Activated naive CD8-positive, alpha-beta T cell treated with anti-CD3 and anti-CD28 coated beads, Interleukin-2, amount 50 U/mL, for 24 hours (primary cell): ENCODE results near the gene DNAJB4.
"Not testable (repeated sequence)": the region's sequence is repeated elsewhere in the genome, so short reads cannot be mapped to it uniquely, and the experiment has no call there.

Experiments used
- ATAC-seq: fragments of 150-1000 bp; cut with Tn5 transposase; one replicate; pipeline ENCODE4 v1.10.0; 2021
- DNase-seq: peaks from one replicate; pipeline ENCODE4 v3.0.0; 2021
- H3K27ac Mint-ChIP-seq: one replicate; pipeline ENCODE4 v1.8.0; 2021; ENCODE audit warnings: mild to moderate bottlenecking, mixed read lengths
- H3K27me3 Mint-ChIP-seq: one replicate; pipeline ENCODE4 v1.8.0; 2021; ENCODE audit warnings: mixed read lengths
- H3K36me3 Mint-ChIP-seq: one replicate; pipeline ENCODE4 v1.8.0; 2021; ENCODE audit warnings: low read depth, mixed read lengths
- H3K4me1 Mint-ChIP-seq: one replicate; pipeline ENCODE4 v1.8.0; 2021; ENCODE audit warnings: mixed read lengths
- H3K4me3 Mint-ChIP-seq: one replicate; pipeline ENCODE4 v1.8.0; 2021; ENCODE audit warnings: mild to moderate bottlenecking, moderate library complexity, mixed read lengths
- H3K9me3 Mint-ChIP-seq: one replicate; pipeline ENCODE4 v1.8.0; 2021; ENCODE audit warnings: mixed read lengths

Gene DNAJB4

DNA sequence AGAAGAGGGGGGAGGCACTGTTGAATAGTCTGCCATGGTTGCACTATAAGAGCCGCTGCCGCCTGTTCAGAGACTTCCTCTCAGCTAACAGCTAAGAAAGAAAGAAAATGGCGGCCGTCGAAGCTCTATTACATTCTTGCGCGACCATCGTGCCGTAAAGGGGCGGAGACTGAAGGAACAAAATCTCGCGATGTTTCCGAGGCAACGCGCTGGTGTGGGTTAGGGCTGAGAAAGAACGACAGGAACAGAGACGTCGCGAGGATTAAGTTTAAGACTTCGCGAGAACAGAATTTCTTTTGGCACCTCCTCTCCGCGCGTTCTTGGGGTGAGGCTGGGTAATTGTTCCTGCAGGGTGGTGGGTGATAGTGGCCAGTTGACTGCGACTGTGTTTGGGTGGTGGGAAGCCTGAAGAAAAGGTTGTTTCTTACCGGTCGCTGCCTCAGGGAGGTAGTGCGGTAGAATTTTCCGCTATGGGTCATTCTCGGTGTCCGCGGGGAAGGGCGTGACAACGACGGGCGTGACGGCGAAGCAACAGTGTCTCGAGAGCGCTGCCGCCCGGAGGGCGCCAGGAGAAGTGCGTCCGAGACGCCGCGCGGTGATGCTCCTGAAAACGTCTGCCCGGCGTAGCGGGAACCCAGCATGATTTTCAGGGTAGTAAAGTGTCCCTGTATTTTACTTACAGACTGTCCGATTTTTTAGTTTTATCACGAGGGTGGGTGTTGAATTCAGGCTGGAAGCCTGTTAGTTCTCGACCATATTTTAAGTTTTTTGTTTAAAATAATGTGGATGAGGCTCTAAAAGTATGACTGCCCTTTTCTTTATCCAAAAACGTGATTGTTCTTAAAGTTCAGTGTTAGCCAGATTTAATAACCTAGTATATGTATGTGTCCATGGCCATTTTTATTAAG is 25.5 kb upstream of the DNAJB4 start, which contains the start of gene FUBP1:
FUBP1 (minus strand) TSS at position 104 of the 908 bp plus-strand sequence; CDS start at position 36, 68 bp downstream.
- Mint-ChIP-seq H3K4me3 (no peak within 1 kb of the TSS), H3K36me3 (peaks cover 29% of the 10 kb centered on the region), H3K27me3 (no peaks in the 10 kb centered on the region), H3K4me1 (peaks cover 62% of the 10 kb centered on the region), H3K27ac (no peak within 1 kb of the TSS), H3K9me3 (no peaks in the 10 kb centered on the region)
- ATAC-seq (peak; percentile 79), DNase-seq (peak; percentile 92)

GRCh38 chr1:77983352-77983996 is 21.3 kb upstream of the DNAJB4 start:
- not testable (repeated sequence) for H3K9me3 Mint-ChIP-seq, H3K27me3 Mint-ChIP-seq, H3K4me3 Mint-ChIP-seq, DNase-seq, ATAC-seq
- H3K4me1 Mint-ChIP-seq = peaks cover 70% of the 10 kb centered on the region
- peak overlapping the region; percentile 61 for H3K27ac Mint-ChIP-seq
- peaks cover 24% of the 10 kb centered on the region for H3K36me3 Mint-ChIP-seq

DNA sequence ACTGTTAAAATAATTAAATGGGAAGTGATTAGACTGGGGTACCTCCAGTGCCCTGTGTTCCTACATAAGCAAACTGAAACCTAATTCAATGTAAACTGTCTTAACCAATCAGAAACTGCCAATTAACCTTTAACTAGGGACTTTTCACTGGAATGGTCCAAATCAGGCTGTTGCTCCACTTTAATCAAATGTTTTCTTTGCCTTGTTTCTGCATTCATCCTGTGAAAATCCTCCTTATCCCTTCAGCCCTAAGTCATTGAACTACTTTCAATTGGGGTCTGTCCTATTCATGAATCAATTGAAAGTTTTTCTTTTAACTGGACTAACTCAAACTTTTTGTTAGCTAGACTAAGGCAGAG is 20.8 kb upstream of the DNAJB4 start:
- peak overlapping the region; percentile 61 for H3K27ac Mint-ChIP-seq
- no peak overlapping the region for H3K4me3 Mint-ChIP-seq
- DNase-seq = no peak
- H3K4me1 Mint-ChIP-seq = peaks cover 70% of the 10 kb centered on the region
- H3K36me3 Mint-ChIP-seq = peaks cover 25% of the 10 kb centered on the region
- ATAC-seq = no peak
- no peaks in the 10 kb centered on the region for H3K9me3 Mint-ChIP-seq
- H3K27me3 Mint-ChIP-seq = no peaks in the 10 kb centered on the region

GRCh38 chr1:77984629-77985028 is 20.1 kb upstream of the DNAJB4 start:
- DNase-seq = no peak
- no peak for ATAC-seq
- H3K27ac Mint-ChIP-seq = peak overlapping the region; percentile 61
- no peaks in the 10 kb centered on the region for H3K27me3 Mint-ChIP-seq
- H3K4me1 Mint-ChIP-seq = peaks cover 72% of the 10 kb centered on the region
- H3K36me3 Mint-ChIP-seq = peaks cover 27% of the 10 kb centered on the region
- no peak overlapping the region for H3K4me3 Mint-ChIP-seq
- H3K9me3 Mint-ChIP-seq = no peaks in the 10 kb centered on the region

DNA sequence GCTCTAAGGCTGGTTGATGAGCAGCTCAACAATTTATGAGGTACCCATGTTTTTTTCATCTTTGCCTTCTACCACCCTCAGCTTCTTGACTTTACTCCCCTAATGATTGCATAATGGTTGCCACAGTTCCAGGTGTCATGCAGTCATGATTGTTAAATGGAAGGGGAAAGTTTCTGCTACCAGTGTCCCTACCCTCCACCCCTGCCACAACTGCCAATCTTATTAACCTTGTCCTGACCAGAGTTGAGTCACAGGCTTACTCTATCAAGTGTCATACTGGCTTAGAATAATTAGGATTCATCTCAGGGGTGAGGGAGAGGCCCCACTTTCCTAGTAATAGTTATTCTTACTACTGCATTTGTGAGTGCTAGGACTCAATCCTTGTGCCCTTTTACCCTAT is 17.9 kb upstream of the DNAJB4 start:
- Mint-ChIP-seq H3K4me1 (peaks cover 66% of the 10 kb centered on the region), H3K9me3 (no peaks in the 10 kb centered on the region), H3K27ac (peak overlapping the region; percentile 28), H3K36me3 (peaks cover 24% of the 10 kb centered on the region), H3K4me3 (no peak overlapping the region), H3K27me3 (no peaks in the 10 kb centered on the region)
- DNase-seq (peak; percentile 26), ATAC-seq (peak; percentile 96)

- peaks cover 24% of the 10 kb centered on the region for H3K36me3 Mint-ChIP-seq
- no peak for DNase-seq
- peaks cover 55% of the 10 kb centered on the region for H3K4me1 Mint-ChIP-seq
- H3K9me3 Mint-ChIP-seq = no peaks in the 10 kb centered on the region
- H3K27me3 Mint-ChIP-seq = no peaks in the 10 kb centered on the region
- H3K4me3 Mint-ChIP-seq = no peak overlapping the region
- H3K27ac Mint-ChIP-seq = no peak overlapping the region
- ATAC-seq = no peak
These were observed 16.8 kb upstream of the DNAJB4 start for GRCh38 chr1:77987919-77988318.

DNA sequence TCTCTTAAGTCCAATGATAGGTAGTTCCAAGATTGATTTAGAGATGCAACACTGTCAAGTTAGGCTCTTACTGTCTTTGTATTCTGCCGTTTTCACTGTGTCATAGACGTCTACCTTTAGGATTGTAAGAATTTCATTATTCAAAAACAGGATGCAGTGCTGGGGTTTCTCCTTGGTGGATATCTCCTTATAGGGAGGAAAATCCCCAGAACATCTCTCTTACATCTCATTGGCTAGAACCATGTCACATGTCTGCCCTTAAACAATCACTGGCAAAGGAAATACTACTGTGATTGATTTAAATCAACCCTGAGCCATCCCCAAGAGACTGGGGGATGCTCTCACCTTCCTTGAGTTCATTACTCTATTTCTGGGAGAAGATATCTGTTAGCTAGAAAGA is 15.0 kb upstream of the DNAJB4 start:
- Mint-ChIP-seq H3K4me1 (peaks cover 43% of the 10 kb centered on the region), H3K27ac (no peak overlapping the region), H3K27me3 (no peaks in the 10 kb centered on the region), H3K4me3 (no peak overlapping the region), H3K9me3 (no peaks in the 10 kb centered on the region), H3K36me3 (peaks cover 17% of the 10 kb centered on the region)
- DNase-seq = no peak
- no peak for ATAC-seq

GRCh38 chr1:77990629-77991204 is 14.0 kb upstream of the DNAJB4 start:
- H3K4me3 Mint-ChIP-seq = no peak overlapping the region
- ATAC-seq (no peak), DNase-seq (no peak)
- peaks cover 36% of the 10 kb centered on the region for H3K4me1 Mint-ChIP-seq
- no peaks in the 10 kb centered on the region for H3K27me3 Mint-ChIP-seq
- peaks cover 14% of the 10 kb centered on the region for H3K36me3 Mint-ChIP-seq
- no peak overlapping the region for H3K27ac Mint-ChIP-seq
- no peaks in the 10 kb centered on the region for H3K9me3 Mint-ChIP-seq

GRCh38 chr1:77991638-77992037 is 13.1 kb upstream of the DNAJB4 start:
- Mint-ChIP-seq H3K4me3 (no peak overlapping the region), H3K4me1 (peaks cover 27% of the 10 kb centered on the region)
- no peak for ATAC-seq

DNA sequence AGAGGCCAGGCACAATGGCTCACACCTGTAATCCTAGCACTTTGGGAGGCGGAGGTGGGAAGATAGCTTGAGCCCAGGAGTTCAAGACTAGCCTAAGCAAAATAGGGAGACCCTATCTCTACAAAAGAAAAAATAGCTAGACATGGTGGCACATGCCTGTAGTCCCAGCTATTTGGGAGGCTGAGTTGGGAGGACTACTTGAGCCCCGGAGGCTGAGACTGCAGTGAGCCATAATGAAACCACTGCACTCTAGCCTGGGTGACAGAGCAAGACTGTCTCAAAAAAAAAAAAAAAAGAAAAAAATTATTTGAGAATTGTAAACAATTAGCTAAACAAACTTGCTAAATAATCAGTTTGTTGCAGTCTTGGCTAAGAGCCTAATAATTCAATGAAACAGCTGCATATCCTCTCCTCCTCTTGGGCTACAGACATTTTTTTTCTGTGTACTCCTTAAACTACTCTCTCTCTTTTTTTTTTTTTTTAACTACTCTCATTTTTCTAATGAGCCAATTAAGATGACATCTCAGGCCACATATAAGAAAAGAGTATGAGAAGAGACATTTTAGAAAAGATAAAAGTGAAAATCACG is 10.5 kb upstream of the DNAJB4 start:
- Mint-ChIP-seq H3K36me3 (peaks cover 20% of the 10 kb centered on the region), H3K4me1 (peaks cover 16% of the 10 kb centered on the region), H3K9me3 (no peaks in the 10 kb centered on the region), H3K27me3 (no peaks in the 10 kb centered on the region), H3K27ac (no peak overlapping the region), H3K4me3 (no peak overlapping the region)
- DNase-seq (no peak), ATAC-seq (no peak)

More at GRCh38 chr1:77991638-77992037, 13.1 kb upstream of the DNAJB4 start:
- Mint-ChIP-seq H3K36me3 (peaks cover 14% of the 10 kb centered on the region), H3K9me3 (no peaks in the 10 kb centered on the region), H3K27me3 (no peaks in the 10 kb centered on the region), H3K27ac (no peak overlapping the region)
- DNase-seq = no peak

- H3K36me3 Mint-ChIP-seq = peaks cover 14% of the 10 kb centered on the region
- ATAC-seq (no peak), DNase-seq (no peak)
- H3K9me3 Mint-ChIP-seq = no peaks in the 10 kb centered on the region
- no peaks in the 10 kb centered on the region for H3K27me3 Mint-ChIP-seq
- H3K4me3 Mint-ChIP-seq = no peak overlapping the region
- H3K4me1 Mint-ChIP-seq = peaks cover 11% of the 10 kb centered on the region
- H3K27ac Mint-ChIP-seq = no peak overlapping the region
These were observed 8.0 kb upstream of the DNAJB4 start for GRCh38 chr1:77996734-77997133.

GRCh38 chr1:78000536-78000935 is 4.2 kb upstream of the DNAJB4 start:
- peaks cover 16% of the 10 kb centered on the region for H3K36me3 Mint-ChIP-seq
- DNase-seq, ATAC-seq, H3K27ac Mint-ChIP-seq, H3K4me3 Mint-ChIP-seq, H3K27me3 Mint-ChIP-seq, H3K9me3 Mint-ChIP-seq: not testable (repeated sequence)
- H3K4me1 Mint-ChIP-seq = peaks cover 38% of the 10 kb centered on the region

DNA sequence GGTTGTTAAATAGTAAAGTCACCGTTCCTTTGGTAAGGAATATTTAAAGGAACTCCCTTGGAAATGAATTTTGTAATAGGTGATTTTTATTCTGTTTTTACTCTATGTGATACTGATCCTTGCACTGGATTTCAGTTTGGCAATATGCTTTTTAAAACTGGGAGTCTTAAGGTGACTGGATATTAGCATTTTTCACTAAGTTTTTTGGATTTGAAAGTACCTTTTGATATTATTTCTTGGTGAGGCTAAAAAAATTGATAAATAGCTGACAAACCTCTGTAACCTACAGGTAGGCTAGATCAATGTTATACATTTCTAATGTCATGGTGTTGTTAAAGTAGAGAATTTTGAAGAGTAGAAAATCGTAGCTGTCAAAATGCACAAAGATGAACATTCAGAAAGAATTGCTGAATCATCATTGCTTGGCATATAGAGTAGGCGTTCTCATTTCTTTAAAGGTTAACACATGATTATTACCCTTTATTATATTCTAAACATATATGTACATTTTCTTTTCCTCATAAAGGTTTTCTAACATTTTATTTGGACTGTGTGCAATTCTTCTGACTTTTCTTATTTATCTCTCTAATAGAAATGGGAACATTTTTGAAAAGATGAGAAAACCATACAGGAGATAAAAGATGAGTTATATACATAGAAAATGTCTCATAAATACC is 1.5 kb upstream of the DNAJB4 start:
- Mint-ChIP-seq H3K27me3 (peaks cover 3% of the 10 kb centered on the region), H3K4me1 (peaks cover 60% of the 10 kb centered on the region), H3K9me3 (no peaks in the 10 kb centered on the region), H3K27ac (peak overlapping the region; percentile 60), H3K4me3 (peak overlapping the region; percentile 40), H3K36me3 (peaks cover 5% of the 10 kb centered on the region)
- ATAC-seq (no peak), DNase-seq (no peak)
